C4-2B (cell line): Measurements from ENCODE around the gene IFI27.

Experiments
- CTCF ChIP-seq: fragments of 450-650 bp; conservative IDR thresholded peaks from 2 replicates; pipeline ENCODE4 v1.5.1; 2017; ENCODE audit warnings: mild to moderate bottlenecking
- ZFX ChIP-seq: fragments of 450-650 bp; IDR thresholded peaks from 2 replicates; pipeline ENCODE4 v1.6.1; 2017

- TF ChIP-seq CTCF (no peak), ZFX (no peak)
Measured at GRCh38 chr14:94097091-94097490, 13.4 kb upstream of the IFI27 start.
